IMR-90 (cell line): ENCODE measurements around the gene NLGN4X.

Experiments
- BHLHE40 ChIP-seq: fragments of 150-350 bp; IDR thresholded peaks from 2 replicates; pipeline ENCODE4 v1.6.1; 2016; ENCODE audit warnings: mild to moderate bottlenecking, low read depth, low read length
- CEBPB ChIP-seq: IDR thresholded peaks from 2 replicates; pipeline ENCODE4 v1.6.1; 2012; ENCODE audit warnings: low read depth, low read length, improper control_type of control experiment
- FOS ChIP-seq: fragments of 150-350 bp; IDR thresholded peaks from 2 replicates; pipeline ENCODE4 v1.6.1; 2016; ENCODE audit warnings: low read depth, low read length
- MAFK ChIP-seq: IDR thresholded peaks from 2 replicates; pipeline ENCODE4 v1.6.1; 2012; ENCODE audit warnings: low read depth, low read length, improper control_type of control experiment
- MAZ ChIP-seq: IDR thresholded peaks from 2 replicates; pipeline ENCODE4 v1.6.1; 2012; ENCODE audit warnings: low read depth, mild to moderate bottlenecking, low read length, improper control_type of control experiment, moderate library complexity, borderline replicate concordance
- POLR2A ChIP-seq: IDR thresholded peaks from 2 replicates; pipeline ENCODE4 v1.6.1; 2012; ENCODE audit warnings: mild to moderate bottlenecking, low read depth, low read length
- RAD21 ChIP-seq: IDR thresholded peaks from 2 replicates; pipeline ENCODE4 v1.6.1; 2012; ENCODE audit warnings: low read length, improper control_type of control experiment
- RCOR1 ChIP-seq: IDR thresholded peaks from 2 replicates; pipeline ENCODE4 v1.6.1; 2012; ENCODE audit warnings: mild to moderate bottlenecking, low read length, improper control_type of control experiment; ENCODE audit not compliant: insufficient replicate concordance
- RFX5 ChIP-seq: IDR thresholded peaks from 2 replicates; pipeline ENCODE4 v1.8.0; 2012; ENCODE audit warnings: low read depth, mild to moderate bottlenecking, low read length, moderate library complexity
- SMC3 ChIP-seq: fragments of 150-350 bp; IDR thresholded peaks from 2 replicates; pipeline ENCODE4 v1.6.1; 2016; ENCODE audit warnings: low read depth, mild to moderate bottlenecking, antibody characterized with exemption, low read length, moderate library complexity
- USF2 ChIP-seq: fragments of 150-350 bp; IDR thresholded peaks from 2 replicates; pipeline ENCODE4 v1.6.1; 2017; ENCODE audit warnings: mild to moderate bottlenecking, antibody characterized with exemption, low read length, low read depth
- TF ChIP-seq, protein P1 (sequence below): conservative IDR thresholded peaks from 2 replicates; pipeline ENCODE4 v1.5.1; 2012; ENCODE audit warnings: mild to moderate bottlenecking, low read depth, low read length, improper control_type of control experiment
- TF ChIP-seq, protein P2 (sequence below): fragments of 150-350 bp; IDR thresholded peaks from 2 replicates; pipeline ENCODE4 v1.6.1; 2016; ENCODE audit warnings: low read depth, mild to moderate bottlenecking, low read length, moderate library complexity, borderline replicate concordance

- no peak for TF ChIP-seq POLR2A
- no peak for TF ChIP-seq MAFK
- no peak for TF ChIP-seq SMC3
- TF ChIP-seq, protein P1, sequence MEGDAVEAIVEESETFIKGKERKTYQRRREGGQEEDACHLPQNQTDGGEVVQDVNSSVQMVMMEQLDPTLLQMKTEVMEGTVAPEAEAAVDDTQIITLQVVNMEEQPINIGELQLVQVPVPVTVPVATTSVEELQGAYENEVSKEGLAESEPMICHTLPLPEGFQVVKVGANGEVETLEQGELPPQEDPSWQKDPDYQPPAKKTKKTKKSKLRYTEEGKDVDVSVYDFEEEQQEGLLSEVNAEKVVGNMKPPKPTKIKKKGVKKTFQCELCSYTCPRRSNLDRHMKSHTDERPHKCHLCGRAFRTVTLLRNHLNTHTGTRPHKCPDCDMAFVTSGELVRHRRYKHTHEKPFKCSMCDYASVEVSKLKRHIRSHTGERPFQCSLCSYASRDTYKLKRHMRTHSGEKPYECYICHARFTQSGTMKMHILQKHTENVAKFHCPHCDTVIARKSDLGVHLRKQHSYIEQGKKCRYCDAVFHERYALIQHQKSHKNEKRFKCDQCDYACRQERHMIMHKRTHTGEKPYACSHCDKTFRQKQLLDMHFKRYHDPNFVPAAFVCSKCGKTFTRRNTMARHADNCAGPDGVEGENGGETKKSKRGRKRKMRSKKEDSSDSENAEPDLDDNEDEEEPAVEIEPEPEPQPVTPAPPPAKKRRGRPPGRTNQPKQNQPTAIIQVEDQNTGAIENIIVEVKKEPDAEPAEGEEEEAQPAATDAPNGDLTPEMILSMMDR: no peak
- TF ChIP-seq FOS: no peak
- TF ChIP-seq CEBPB: no peak
- no peak for TF ChIP-seq USF2
- no peak for TF ChIP-seq RFX5
- TF ChIP-seq, protein P2, sequence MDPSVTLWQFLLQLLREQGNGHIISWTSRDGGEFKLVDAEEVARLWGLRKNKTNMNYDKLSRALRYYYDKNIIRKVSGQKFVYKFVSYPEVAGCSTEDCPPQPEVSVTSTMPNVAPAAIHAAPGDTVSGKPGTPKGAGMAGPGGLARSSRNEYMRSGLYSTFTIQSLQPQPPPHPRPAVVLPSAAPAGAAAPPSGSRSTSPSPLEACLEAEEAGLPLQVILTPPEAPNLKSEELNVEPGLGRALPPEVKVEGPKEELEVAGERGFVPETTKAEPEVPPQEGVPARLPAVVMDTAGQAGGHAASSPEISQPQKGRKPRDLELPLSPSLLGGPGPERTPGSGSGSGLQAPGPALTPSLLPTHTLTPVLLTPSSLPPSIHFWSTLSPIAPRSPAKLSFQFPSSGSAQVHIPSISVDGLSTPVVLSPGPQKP: no peak
- TF ChIP-seq RAD21: no peak
- TF ChIP-seq BHLHE40: no peak
- no peak for TF ChIP-seq RCOR1
- TF ChIP-seq MAZ: no peak
Observed at GRCh38 chrX:6052111-6052745, 176.4 kb downstream of the NLGN4X start.
